ENCODE measurements around the gene MCM6.

Gene MCM6

GRCh38 chr2:135825550-135826176 is 50.6 kb downstream of the MCM6 start:
- no peaks in the 10 kb centered on the region for H3K79me1 ChIP-seq (ENCODE audit: low read depth, low read length)
- no peaks in the 10 kb centered on the region for H3K27me3 ChIP-seq (ENCODE audit: control insufficient read depth in 3 of 3, insufficient read depth in 3 of 3, low read depth in 1 of 3, low read length in 3 of 3)
- no peak overlapping the region for H2BK12ac ChIP-seq (ENCODE audit: low read length)
- H3K18ac ChIP-seq (ENCODE audit: low read length): peak overlapping the region; percentile 33
- no peak overlapping the region for H3K14ac ChIP-seq (ENCODE audit: low read length)
- H3K27ac ChIP-seq (replicated peaks; ENCODE audit: low read length): no peak overlapping the region
- no peak overlapping the region for H2AK5ac ChIP-seq (ENCODE audit: low read depth, low read length)
- H2BK120ac ChIP-seq (ENCODE audit: low read depth, low read length): no peak overlapping the region
- H3K4me3 ChIP-seq (ENCODE audit: low read length in 2 of 2): no peak overlapping the region
- no CpG with 5 or more reads among the region's 11 CpGs for WGBS, 2 donors (ENCODE audit: extremely low coverage in 2 of 2, insufficient read length in 2 of 2, insufficient replicate concordance in 1 of 2)
- H3K4me2 ChIP-seq (ENCODE audit: insufficient read depth, low read length, poor library complexity, severe bottlenecking): no peak overlapping the region
- no peak overlapping the region for H4K8ac ChIP-seq (ENCODE audit: low read depth, low read length)
- H3K4me1 ChIP-seq (ENCODE audit: control insufficient read depth in 2 of 2, insufficient read depth in 1 of 2, low read depth in 1 of 2, low read length in 2 of 2): peaks cover 3% of the 10 kb centered on the region in 2 donors
- no peak for DNase-seq (ENCODE audit: low spot score)
- H3K9me3 ChIP-seq (replicated peaks in 1 of 2; ENCODE audit: control insufficient read depth in 2 of 2, insufficient read depth in 1 of 2, low read depth in 1 of 2, low read length in 2 of 2): peaks cover 2 to 5% of the 10 kb centered on the region in 2 donors
- no peak overlapping the region for H3K23ac ChIP-seq (ENCODE audit: low read depth, low read length, poor library complexity)
- peak overlapping the region; percentile 40 for H2AFZ ChIP-seq (ENCODE audit: low read length)
- no peak overlapping the region for H4K91ac ChIP-seq (ENCODE audit: low read depth, low read length, poor library complexity)
- H2BK15ac ChIP-seq (ENCODE audit: low read length): peak overlapping the region; percentile 39
- H2BK5ac ChIP-seq (ENCODE audit: low read length): no peak overlapping the region
- H3K4ac ChIP-seq (ENCODE audit: low read length): no peak overlapping the region
- H3K9ac ChIP-seq (ENCODE audit: low read depth, low read length, poor library complexity): peak overlapping the region; percentile 26
- peaks cover 0 to 1% of the 10 kb centered on the region in 2 donors for H3K36me3 ChIP-seq (replicated peaks in 1 of 2; ENCODE audit: control insufficient read depth in 2 of 2, insufficient read depth in 2 of 2, low read length in 2 of 2)

DNA sequence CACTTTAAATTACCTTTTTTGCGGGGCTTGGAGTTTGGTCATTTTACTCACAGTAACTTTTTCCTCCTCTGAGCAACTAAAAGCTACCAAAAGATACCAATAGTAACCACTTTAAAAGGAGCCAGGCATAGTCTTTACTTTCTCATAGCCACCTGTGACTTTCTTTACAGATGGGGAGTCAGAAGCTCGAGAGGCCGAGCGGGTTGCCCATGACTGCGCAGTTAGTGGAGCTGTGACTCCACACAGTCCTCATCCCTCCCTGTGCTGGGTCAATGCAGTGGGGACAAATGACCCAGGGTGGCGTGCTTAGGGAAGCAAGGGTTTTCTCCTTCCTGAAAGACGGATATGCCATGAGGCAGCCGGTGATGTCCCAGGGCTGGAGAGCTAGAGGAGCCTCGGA is 51.1 kb downstream of the MCM6 start:
- H3K4me1 ChIP-seq (ENCODE audit: control insufficient read depth in 2 of 2, insufficient read depth in 1 of 2, low read depth in 1 of 2, low read length in 2 of 2): peaks cover 3% of the 10 kb centered on the region in 2 donors
- H2BK15ac ChIP-seq (ENCODE audit: low read length): no peak overlapping the region
- H3K4me2 ChIP-seq (ENCODE audit: insufficient read depth, low read length, poor library complexity, severe bottlenecking): no peak overlapping the region
- no peaks in the 10 kb centered on the region for H3K79me1 ChIP-seq (ENCODE audit: low read depth, low read length)
- no peak overlapping the region for H3K27ac ChIP-seq (replicated peaks; ENCODE audit: low read length)
- peaks cover 2 to 5% of the 10 kb centered on the region in 2 donors for H3K9me3 ChIP-seq (replicated peaks in 1 of 2; ENCODE audit: control insufficient read depth in 2 of 2, insufficient read depth in 1 of 2, low read depth in 1 of 2, low read length in 2 of 2)
- no peak overlapping the region for H2BK5ac ChIP-seq (ENCODE audit: low read length)
- H3K23ac ChIP-seq (ENCODE audit: low read depth, low read length, poor library complexity): no peak overlapping the region
- H3K9ac ChIP-seq (ENCODE audit: low read depth, low read length, poor library complexity): no peak overlapping the region
- no peak overlapping the region for H2AK5ac ChIP-seq (ENCODE audit: low read depth, low read length)
- no peak overlapping the region for H3K4me3 ChIP-seq (ENCODE audit: low read length in 2 of 2)
- no peak for DNase-seq (ENCODE audit: low spot score)
- H2AFZ ChIP-seq (ENCODE audit: low read length): peak overlapping the region; percentile 40
- H3K27me3 ChIP-seq (ENCODE audit: control insufficient read depth in 3 of 3, insufficient read depth in 3 of 3, low read depth in 1 of 3, low read length in 3 of 3): no peaks in the 10 kb centered on the region
- no peak overlapping the region for H3K4ac ChIP-seq (ENCODE audit: low read length)
- no peak overlapping the region for H3K14ac ChIP-seq (ENCODE audit: low read length)
- no peak overlapping the region for H2BK120ac ChIP-seq (ENCODE audit: low read depth, low read length)
- peaks cover 0 to 1% of the 10 kb centered on the region in 2 donors for H3K36me3 ChIP-seq (replicated peaks in 1 of 2; ENCODE audit: control insufficient read depth in 2 of 2, insufficient read depth in 2 of 2, low read length in 2 of 2)
- H2BK12ac ChIP-seq (ENCODE audit: low read length): no peak overlapping the region
- H4K8ac ChIP-seq (ENCODE audit: low read depth, low read length): no peak overlapping the region
- WGBS, 2 donors (ENCODE audit: extremely low coverage in 2 of 2, insufficient read length in 2 of 2, insufficient replicate concordance in 1 of 2): no CpG with 5 or more reads among the region's 9 CpGs
- H3K18ac ChIP-seq (ENCODE audit: low read length): peak overlapping the region; percentile 44
- no peak overlapping the region for H4K91ac ChIP-seq (ENCODE audit: low read depth, low read length, poor library complexity)

DNA sequence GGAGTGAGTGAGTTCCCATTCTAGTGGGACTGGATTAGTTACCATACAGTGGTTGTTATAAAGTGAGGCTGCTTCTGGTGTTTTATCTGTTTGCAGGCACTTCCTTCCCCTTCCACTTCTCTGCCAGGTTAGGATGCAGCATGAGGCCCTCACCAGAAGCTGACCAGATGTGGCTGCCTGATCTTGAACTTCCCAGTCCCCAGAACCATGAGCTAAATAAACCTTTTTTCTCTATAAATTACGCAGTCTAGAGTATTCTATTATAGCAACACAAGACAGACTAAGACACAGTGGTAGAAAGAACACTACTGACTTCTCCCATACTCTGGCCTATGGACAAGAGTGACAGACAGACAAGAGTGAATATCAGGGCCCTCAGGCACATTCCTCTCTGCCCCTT is 53.4 kb downstream of the MCM6 start:
- WGBS, 2 donors (ENCODE audit: extremely low coverage in 2 of 2, insufficient read length in 2 of 2, insufficient replicate concordance in 1 of 2): no CpG with 5 or more reads among the region's 1 CpG

DNA sequence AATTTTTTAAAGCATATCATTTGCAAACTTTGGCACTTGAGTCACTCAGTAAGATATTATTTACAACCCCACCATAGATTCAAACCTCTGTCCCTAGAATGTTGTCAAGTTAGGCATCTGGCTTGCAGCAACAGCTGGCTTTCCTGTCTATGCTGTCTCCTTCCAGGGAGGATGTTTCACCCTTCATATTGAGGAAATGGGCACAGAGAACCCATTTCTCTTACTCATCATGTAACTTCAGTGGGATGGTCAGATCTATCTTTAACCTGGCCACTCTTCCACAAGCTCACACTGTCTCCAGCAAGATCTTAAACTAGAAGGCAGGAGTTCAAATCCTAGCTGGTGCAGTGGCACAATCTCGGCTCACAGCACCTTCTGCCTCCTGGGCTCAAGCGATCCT is 55.1 kb downstream of the MCM6 start:
- Histone ChIP-seq H2AFZ (ENCODE audit: low read length) (no peak overlapping the region), H3K23ac (ENCODE audit: low read depth, low read length, poor library complexity) (no peak overlapping the region), H3K4me3 (ENCODE audit: low read length in 2 of 2) (no peak overlapping the region), H3K27me3 (ENCODE audit: control insufficient read depth in 3 of 3, insufficient read depth in 3 of 3, low read depth in 1 of 3, low read length in 3 of 3) (no peaks in the 10 kb centered on the region), H3K9me3 (replicated peaks in 1 of 2; ENCODE audit: control insufficient read depth in 2 of 2, insufficient read depth in 1 of 2, low read depth in 1 of 2, low read length in 2 of 2) (peaks cover 2 to 5% of the 10 kb centered on the region in 2 donors), H3K4me1 (ENCODE audit: control insufficient read depth in 2 of 2, insufficient read depth in 1 of 2, low read depth in 1 of 2, low read length in 2 of 2) (peaks cover 0 to 2% of the 10 kb centered on the region in 2 donors), H3K36me3 (replicated peaks in 1 of 2; ENCODE audit: control insufficient read depth in 2 of 2, insufficient read depth in 2 of 2, low read length in 2 of 2) (no peaks in the 10 kb centered on the region), H3K4ac (ENCODE audit: low read length) (no peak overlapping the region), H2AK5ac (ENCODE audit: low read depth, low read length) (no peak overlapping the region), H2BK12ac (ENCODE audit: low read length) (no peak overlapping the region), H3K18ac (ENCODE audit: low read length) (no peak overlapping the region), H3K27ac (replicated peaks; ENCODE audit: low read length) (no peak overlapping the region), H3K79me1 (ENCODE audit: low read depth, low read length) (no peaks in the 10 kb centered on the region), H3K4me2 (ENCODE audit: insufficient read depth, low read length, poor library complexity, severe bottlenecking) (no peak overlapping the region), H4K91ac (ENCODE audit: low read depth, low read length, poor library complexity) (no peak overlapping the region), H2BK15ac (ENCODE audit: low read length) (no peak overlapping the region), H4K8ac (ENCODE audit: low read depth, low read length) (no peak overlapping the region), H3K14ac (ENCODE audit: low read length) (no peak overlapping the region), H2BK120ac (ENCODE audit: low read depth, low read length) (no peak overlapping the region), H3K9ac (ENCODE audit: low read depth, low read length, poor library complexity) (no peak overlapping the region), H2BK5ac (ENCODE audit: low read length) (no peak overlapping the region)
- no peak for DNase-seq (ENCODE audit: low spot score)
- whole genome bisulfite sequencing, 2 donors (ENCODE audit: extremely low coverage in 2 of 2, insufficient read length in 2 of 2, insufficient replicate concordance in 1 of 2): no CpG with 5 or more reads among the region's 2 CpGs

More for the DNA sequence above, 53.4 kb downstream of the MCM6 start:
- Histone ChIP-seq H3K18ac (ENCODE audit: low read length) (no peak overlapping the region), H3K4ac (ENCODE audit: low read length) (no peak overlapping the region), H4K8ac (ENCODE audit: low read depth, low read length) (no peak overlapping the region), H3K79me1 (ENCODE audit: low read depth, low read length) (no peaks in the 10 kb centered on the region), H2BK12ac (ENCODE audit: low read length) (no peak overlapping the region), H2BK120ac (ENCODE audit: low read depth, low read length) (no peak overlapping the region), H2BK15ac (ENCODE audit: low read length) (no peak overlapping the region), H3K4me2 (ENCODE audit: insufficient read depth, low read length, poor library complexity, severe bottlenecking) (no peak overlapping the region), H3K4me1 (ENCODE audit: control insufficient read depth in 2 of 2, insufficient read depth in 1 of 2, low read depth in 1 of 2, low read length in 2 of 2) (peaks cover 3% of the 10 kb centered on the region in 2 donors), H3K27me3 (ENCODE audit: control insufficient read depth in 3 of 3, insufficient read depth in 3 of 3, low read depth in 1 of 3, low read length in 3 of 3) (no peaks in the 10 kb centered on the region), H4K91ac (ENCODE audit: low read depth, low read length, poor library complexity) (no peak overlapping the region), H3K14ac (ENCODE audit: low read length) (no peak overlapping the region), H3K23ac (ENCODE audit: low read depth, low read length, poor library complexity) (no peak overlapping the region), H2AFZ (ENCODE audit: low read length) (no peak overlapping the region), H2AK5ac (ENCODE audit: low read depth, low read length) (no peak overlapping the region), H2BK5ac (ENCODE audit: low read length) (no peak overlapping the region), H3K27ac (replicated peaks; ENCODE audit: low read length) (no peak overlapping the region), H3K9ac (ENCODE audit: low read depth, low read length, poor library complexity) (no peak overlapping the region), H3K9me3 (replicated peaks in 1 of 2; ENCODE audit: control insufficient read depth in 2 of 2, insufficient read depth in 1 of 2, low read depth in 1 of 2, low read length in 2 of 2) (peaks cover 2 to 5% of the 10 kb centered on the region in 2 donors), H3K4me3 (ENCODE audit: low read length in 2 of 2) (no peak overlapping the region), H3K36me3 (replicated peaks in 1 of 2; ENCODE audit: control insufficient read depth in 2 of 2, insufficient read depth in 2 of 2, low read length in 2 of 2) (peaks cover 0 to 1% of the 10 kb centered on the region in 2 donors)
- no peak for DNase-seq (ENCODE audit: low spot score)

All from neuronal stem cell (in vitro differentiated cells).